ENCODE measurements around the gene SNX8. TPM values are rescaled to one million over a fixed set of nuclear protein-coding genes. Genes with fewer than 3 reads are reported as not detected.
"Not testable (repeated sequence)": the region's sequence is repeated elsewhere in the genome, so short reads cannot be mapped to it uniquely, and the experiment has no call there.

The SNX8 gene
- polyA plus RNA-seq, 2 of the 4 experiments (the other 2 are of a cell fraction) = 21.2 to 36.3 TPM

- FAIRE-seq, POLR2A ChIA-PET: not testable (repeated sequence)
Observed at GRCh38 chr7:2332606-2333231, 18.5 kb upstream of the SNX8 start.

DNA sequence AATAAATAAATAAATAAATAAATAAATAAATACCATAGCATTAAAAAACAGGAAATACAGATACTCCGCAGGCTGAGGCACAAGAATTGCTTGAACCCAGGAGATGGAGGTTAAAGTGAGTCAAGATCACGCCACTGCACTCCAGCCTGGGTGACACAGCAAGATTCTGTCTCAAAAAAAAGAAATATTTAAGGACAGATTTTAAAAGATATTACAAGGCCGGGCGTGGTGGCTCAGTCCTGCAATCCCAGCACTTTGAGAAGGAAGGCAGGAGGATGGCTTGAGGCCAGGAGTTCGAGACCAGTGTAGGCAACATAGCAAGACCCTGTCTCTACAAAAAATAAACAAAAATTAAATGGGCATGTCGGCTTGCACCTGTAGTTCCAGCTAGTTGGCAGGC is 17.5 kb upstream of the SNX8 start:
- H3K4me2 ChIP-seq = no peak overlapping the region
- no peak overlapping the region for H3K4me3 ChIP-seq
- DNase-seq (ENCODE audit: low read depth in 1 of 2, low spot score in 1 of 2) (no peak), ATAC-seq (no peak), FAIRE-seq (no peak)
- no peaks in the 10 kb centered on the region for H3K4me1 ChIP-seq
- ChIA-PET CTCF (interaction anchor here (3.2 kb wide), 1 partner anchor 16 kb away, joined by 20 read pairs; no protein-coding TSS in a partner anchor), POLR2A (no interaction called here)
- H3K9me3 ChIP-seq = no peaks in the 10 kb centered on the region
- TF ChIP-seq FOSB (CRISPR knock-in tag; IDR thresholded peaks at IDR 0.05) (no peak), MAX (IDR thresholded peaks at IDR 0.05) (no peak), MAFK (IDR thresholded peaks at IDR 0.05; ENCODE audit: partially characterized antibody) (no peak), SMC3 (IDR thresholded peaks at IDR 0.05) (no peak), CHD2 (IDR thresholded peaks at IDR 0.05; ENCODE audit: low read length, partially characterized antibody) (no peak), MYC (IDR thresholded peaks at IDR 0.05; ENCODE audit: borderline replicate concordance, low read length) (no peak), POLR2AphosphoS2 (conservative IDR thresholded peaks at IDR 0.05; ENCODE audit: low read length) (no peak), HOXA7 (CRISPR knock-in tag; IDR thresholded peaks at IDR 0.05) (no peak)
- TF ChIP-seq, protein P1, sequence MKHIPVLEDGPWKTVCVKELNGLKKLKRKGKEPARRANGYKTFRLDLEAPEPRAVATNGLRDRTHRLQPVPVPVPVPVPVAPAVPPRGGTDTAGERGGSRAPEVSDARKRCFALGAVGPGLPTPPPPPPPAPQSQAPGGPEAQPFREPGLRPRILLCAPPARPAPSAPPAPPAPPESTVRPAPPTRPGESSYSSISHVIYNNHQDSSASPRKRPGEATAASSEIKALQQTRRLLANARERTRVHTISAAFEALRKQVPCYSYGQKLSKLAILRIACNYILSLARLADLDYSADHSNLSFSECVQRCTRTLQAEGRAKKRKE (CRISPR knock-in tag; IDR thresholded peaks at IDR 0.05; ENCODE audit: low read depth) = no peak
- TF ChIP-seq, protein P2, sequence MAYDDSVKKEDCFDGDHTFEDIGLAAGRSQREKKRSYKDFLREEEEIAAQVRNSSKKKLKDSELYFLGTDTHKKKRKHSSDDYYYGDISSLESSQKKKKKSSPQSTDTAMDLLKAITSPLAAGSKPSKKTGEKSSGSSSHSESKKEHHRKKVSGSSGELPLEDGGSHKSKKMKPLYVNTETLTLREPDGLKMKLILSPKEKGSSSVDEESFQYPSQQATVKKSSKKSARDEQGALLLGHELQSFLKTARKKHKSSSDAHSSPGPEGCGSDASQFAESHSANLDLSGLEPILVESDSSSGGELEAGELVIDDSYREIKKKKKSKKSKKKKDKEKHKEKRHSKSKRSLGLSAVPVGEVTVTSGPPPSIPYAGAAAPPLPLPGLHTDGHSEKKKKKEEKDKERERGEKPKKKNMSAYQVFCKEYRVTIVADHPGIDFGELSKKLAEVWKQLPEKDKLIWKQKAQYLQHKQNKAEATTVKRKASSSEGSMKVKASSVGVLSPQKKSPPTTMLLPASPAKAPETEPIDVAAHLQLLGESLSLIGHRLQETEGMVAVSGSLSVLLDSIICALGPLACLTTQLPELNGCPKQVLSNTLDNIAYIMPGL (CRISPR knock-in tag; IDR thresholded peaks at IDR 0.05; ENCODE audit: borderline replicate concordance) = no peak
- TF ChIP-seq, protein P3, sequence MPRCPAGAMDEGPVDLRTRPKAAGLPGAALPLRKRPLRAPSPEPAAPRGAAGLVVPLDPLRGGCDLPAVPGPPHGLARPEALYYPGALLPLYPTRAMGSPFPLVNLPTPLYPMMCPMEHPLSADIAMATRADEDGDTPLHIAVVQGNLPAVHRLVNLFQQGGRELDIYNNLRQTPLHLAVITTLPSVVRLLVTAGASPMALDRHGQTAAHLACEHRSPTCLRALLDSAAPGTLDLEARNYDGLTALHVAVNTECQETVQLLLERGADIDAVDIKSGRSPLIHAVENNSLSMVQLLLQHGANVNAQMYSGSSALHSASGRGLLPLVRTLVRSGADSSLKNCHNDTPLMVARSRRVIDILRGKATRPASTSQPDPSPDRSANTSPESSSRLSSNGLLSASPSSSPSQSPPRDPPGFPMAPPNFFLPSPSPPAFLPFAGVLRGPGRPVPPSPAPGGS (IDR thresholded peaks at IDR 0.05) = no peak
- 88% methylated on average over 6 of the region's 6 CpGs for WGBS (ENCODE audit: missing lambda C conversion rate)
- no peak overlapping the region for H3K27ac ChIP-seq

More at GRCh38 chr7:2332606-2333231, 18.5 kb upstream of the SNX8 start:
- CTCF ChIA-PET = interaction anchor here (0.6 to 3.2 kb wide), 2 partner anchors 15 to 100 kb away, joined by 3 to 20 read pairs; no protein-coding TSS in a partner anchor
- not testable (repeated sequence) for ATAC-seq; DNase-seq (ENCODE audit: low read depth in 1 of 2, low spot score in 1 of 2); H3K9me3 ChIP-seq; H3K4me1 ChIP-seq; H3K4me3 ChIP-seq; H3K27ac ChIP-seq; H3K4me2 ChIP-seq
- WGBS (ENCODE audit: missing lambda C conversion rate) = 76% methylated on average over 4 of the region's 4 CpGs

DNA sequence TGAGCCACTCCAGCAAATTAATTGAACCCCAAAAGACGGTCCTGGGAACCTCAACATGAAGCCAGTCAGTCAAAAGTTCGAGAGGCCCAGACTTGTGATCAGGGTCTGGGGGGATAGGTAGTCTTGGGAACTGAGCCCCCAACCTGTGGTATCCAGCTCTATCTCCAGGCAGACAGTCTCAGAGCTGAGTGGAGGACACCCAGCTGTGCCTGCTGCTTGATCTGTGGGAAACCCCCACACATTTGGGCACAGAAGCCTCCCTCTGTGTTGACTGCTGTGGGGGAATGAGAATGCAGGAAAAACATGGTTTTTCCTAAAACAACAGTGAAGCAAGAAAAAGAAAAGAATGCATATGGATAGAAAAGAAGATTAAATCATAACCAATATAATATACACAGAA is 16.3 kb upstream of the SNX8 start:
- no peak overlapping the region for H3K4me2 ChIP-seq
- no peaks in the 10 kb centered on the region for H3K4me1 ChIP-seq
- FAIRE-seq = no peak
- no peak for DNase-seq (ENCODE audit: low read depth in 1 of 2, low spot score in 1 of 2)
- no peak for ATAC-seq
- H3K4me3 ChIP-seq = no peak overlapping the region
- no peak for TF ChIP-seq POLR2AphosphoS2 (conservative IDR thresholded peaks at IDR 0.05; ENCODE audit: low read length)
- no peak for TF ChIP-seq HDAC2 (IDR thresholded peaks at IDR 0.05)
- TF ChIP-seq EHF (CRISPR knock-in tag; IDR thresholded peaks at IDR 0.05) = no peak
- no peak for TF ChIP-seq KDM5A (IDR thresholded peaks at IDR 0.05)
- no peak for TF ChIP-seq CBX8 (IDR thresholded peaks at IDR 0.05)
- no peak for TF ChIP-seq BHLHE40 (IDR thresholded peaks at IDR 0.05; ENCODE audit: low read depth, low read length)
- TF ChIP-seq TP53 (CRISPR knock-in tag; IDR thresholded peaks at IDR 0.05) = no peak
- TF ChIP-seq MAX (IDR thresholded peaks at IDR 0.05) = no peak
- no peak for TF ChIP-seq HOXB13 (CRISPR knock-in tag; IDR thresholded peaks at IDR 0.05; ENCODE audit: low read depth)
- no peak for TF ChIP-seq NR3C1 (IDR thresholded peaks at IDR 0.05)
- WGBS (ENCODE audit: missing lambda C conversion rate) = 88% methylated on average over 2 of the region's 2 CpGs
- no peak overlapping the region for H3K27ac ChIP-seq
- H3K9me3 ChIP-seq = no peaks in the 10 kb centered on the region
- ChIA-PET CTCF (interaction anchor here (0.6 to 3.2 kb wide), 3 partner anchors 17 to 83 kb away, joined by 3 to 20 read pairs (median 3); no protein-coding TSS in a partner anchor), POLR2A (no interaction called here)

All from A549 (cell line).